Measurements from ENCODE around the gene KAZALD1.

- no peak for TF ChIP-seq CTCF (IDR thresholded peaks at IDR 0.05; ENCODE audit: insufficient read depth, low read depth, low read length)
- TF ChIP-seq EZH2 (IDR thresholded peaks at IDR 0.05; ENCODE audit: insufficient read depth, low read length), result peak; percentile 24
These were observed 11.8 kb downstream of the KAZALD1 start for GRCh38 chr10:101073631-101074030.

Measured in astrocyte (in vitro differentiated cells and primary cell).